KMS-11 (cell line): ENCODE results near the gene KCNH3.

Source experiments
- H2AFZ ChIP-seq: fragments of 200-600 bp; sonication (generic); 2 replicates; pipeline ENCODE4 v1.6.1; 2016; ENCODE audit warnings: antibody characterized with exemption, mixed run types, low read depth
- H3K27ac ChIP-seq: fragments of 200-600 bp; sonication (generic); 2 replicates; pipeline ENCODE4 v1.6.1; 2016; ENCODE audit warnings: mild to moderate bottlenecking, mixed run types
- H3K27me3 ChIP-seq: fragments of 200-600 bp; sonication (generic); 2 replicates; pipeline ENCODE4 v1.6.1; 2017; ENCODE audit warnings: mild to moderate bottlenecking, low read depth, mixed run types, moderate library complexity; ENCODE audit not compliant: insufficient read depth
- H3K36me3 ChIP-seq: fragments of 200-600 bp; sonication (generic); 2 replicates; pipeline ENCODE4 v1.6.1; 2017; ENCODE audit warnings: mild to moderate bottlenecking, mixed run types; ENCODE audit not compliant: insufficient read depth
- H3K4me1 ChIP-seq: fragments of 200-600 bp; sonication (generic); 2 replicates; pipeline ENCODE4 v1.6.1; 2016; ENCODE audit warnings: mild to moderate bottlenecking, low read depth, mixed run types; ENCODE audit not compliant: poor library complexity, severe bottlenecking
- H3K4me2 ChIP-seq: fragments of 200-600 bp; sonication (generic); 2 replicates; pipeline ENCODE4 v1.7.0; 2016; ENCODE audit warnings: mild to moderate bottlenecking, mixed run types
- H3K4me3 ChIP-seq: fragments of 200-600 bp; sonication (generic); IDR thresholded peaks from 2 replicates; pipeline ENCODE4 v1.6.1; 2017; ENCODE audit warnings: low read depth, low read length, mixed read lengths; ENCODE audit not compliant: insufficient read depth
- H3K79me2 ChIP-seq: fragments of 200-600 bp; sonication (generic); 2 replicates; pipeline ENCODE4 v1.6.1; 2016; ENCODE audit warnings: low read depth, mixed run types; ENCODE audit not compliant: insufficient read depth
- H3K9ac ChIP-seq: fragments of 200-600 bp; sonication (generic); 2 replicates; pipeline ENCODE4 v1.6.1; 2016; ENCODE audit warnings: mild to moderate bottlenecking, mixed run types
- H4K20me1 ChIP-seq: fragments of 200-600 bp; sonication (generic); 2 replicates; pipeline ENCODE4 v1.6.1; 2016; ENCODE audit warnings: mild to moderate bottlenecking, mixed run types; ENCODE audit not compliant: insufficient read depth
- TF ChIP-seq, protein P1 (sequence below): fragments of 200-600 bp; sonication (generic); conservative IDR thresholded peaks from 2 replicates; pipeline ENCODE4 v1.6.1; 2017; ENCODE audit warnings: low read depth, mild to moderate bottlenecking, antibody characterized with exemption, low read length, moderate library complexity, mixed read lengths

Gene KCNH3

DNA sequence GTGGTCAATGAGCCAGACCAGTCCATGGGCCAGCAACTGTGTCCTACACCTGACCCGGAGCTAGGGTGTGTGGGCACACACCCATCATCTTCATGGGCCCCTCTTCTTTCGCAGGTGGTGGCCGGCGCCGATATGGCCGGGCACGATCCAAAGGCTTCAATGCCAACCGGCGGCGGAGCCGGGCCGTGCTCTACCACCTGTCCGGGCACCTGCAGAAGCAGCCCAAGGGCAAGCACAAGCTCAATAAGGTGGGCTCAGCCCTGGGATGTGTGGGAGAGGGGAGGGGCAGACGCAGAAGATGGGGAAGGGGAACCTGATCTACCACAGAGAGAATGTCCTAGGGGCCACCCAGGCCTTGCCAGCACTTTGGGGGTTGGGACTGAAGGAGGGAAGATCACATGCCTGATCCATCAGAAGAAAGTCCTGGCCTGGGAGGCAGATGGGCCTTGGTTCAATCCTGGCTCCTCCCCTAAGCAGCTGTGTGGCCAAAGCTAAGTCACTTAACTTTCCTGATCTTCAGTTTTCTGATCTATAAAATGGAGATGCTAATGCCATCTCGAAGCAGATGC lies 3.8 kb downstream of the KCNH3 start:
- H3K36me3 ChIP-seq, result no peaks in the 10 kb centered on the region
- H4K20me1 ChIP-seq, result no peaks in the 10 kb centered on the region
- no peaks in the 10 kb centered on the region for H3K79me2 ChIP-seq
- no peak overlapping the region for H3K4me3 ChIP-seq
- no peak overlapping the region for H3K9ac ChIP-seq
- peaks cover 17% of the 10 kb centered on the region for H3K27me3 ChIP-seq
- no peak overlapping the region for H3K4me2 ChIP-seq
- H3K4me1 ChIP-seq, result peaks cover 10% of the 10 kb centered on the region
- TF ChIP-seq, protein P1, sequence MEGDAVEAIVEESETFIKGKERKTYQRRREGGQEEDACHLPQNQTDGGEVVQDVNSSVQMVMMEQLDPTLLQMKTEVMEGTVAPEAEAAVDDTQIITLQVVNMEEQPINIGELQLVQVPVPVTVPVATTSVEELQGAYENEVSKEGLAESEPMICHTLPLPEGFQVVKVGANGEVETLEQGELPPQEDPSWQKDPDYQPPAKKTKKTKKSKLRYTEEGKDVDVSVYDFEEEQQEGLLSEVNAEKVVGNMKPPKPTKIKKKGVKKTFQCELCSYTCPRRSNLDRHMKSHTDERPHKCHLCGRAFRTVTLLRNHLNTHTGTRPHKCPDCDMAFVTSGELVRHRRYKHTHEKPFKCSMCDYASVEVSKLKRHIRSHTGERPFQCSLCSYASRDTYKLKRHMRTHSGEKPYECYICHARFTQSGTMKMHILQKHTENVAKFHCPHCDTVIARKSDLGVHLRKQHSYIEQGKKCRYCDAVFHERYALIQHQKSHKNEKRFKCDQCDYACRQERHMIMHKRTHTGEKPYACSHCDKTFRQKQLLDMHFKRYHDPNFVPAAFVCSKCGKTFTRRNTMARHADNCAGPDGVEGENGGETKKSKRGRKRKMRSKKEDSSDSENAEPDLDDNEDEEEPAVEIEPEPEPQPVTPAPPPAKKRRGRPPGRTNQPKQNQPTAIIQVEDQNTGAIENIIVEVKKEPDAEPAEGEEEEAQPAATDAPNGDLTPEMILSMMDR, result no peak
- H2AFZ ChIP-seq, result no peak overlapping the region
- no peak overlapping the region for H3K27ac ChIP-seq

DNA sequence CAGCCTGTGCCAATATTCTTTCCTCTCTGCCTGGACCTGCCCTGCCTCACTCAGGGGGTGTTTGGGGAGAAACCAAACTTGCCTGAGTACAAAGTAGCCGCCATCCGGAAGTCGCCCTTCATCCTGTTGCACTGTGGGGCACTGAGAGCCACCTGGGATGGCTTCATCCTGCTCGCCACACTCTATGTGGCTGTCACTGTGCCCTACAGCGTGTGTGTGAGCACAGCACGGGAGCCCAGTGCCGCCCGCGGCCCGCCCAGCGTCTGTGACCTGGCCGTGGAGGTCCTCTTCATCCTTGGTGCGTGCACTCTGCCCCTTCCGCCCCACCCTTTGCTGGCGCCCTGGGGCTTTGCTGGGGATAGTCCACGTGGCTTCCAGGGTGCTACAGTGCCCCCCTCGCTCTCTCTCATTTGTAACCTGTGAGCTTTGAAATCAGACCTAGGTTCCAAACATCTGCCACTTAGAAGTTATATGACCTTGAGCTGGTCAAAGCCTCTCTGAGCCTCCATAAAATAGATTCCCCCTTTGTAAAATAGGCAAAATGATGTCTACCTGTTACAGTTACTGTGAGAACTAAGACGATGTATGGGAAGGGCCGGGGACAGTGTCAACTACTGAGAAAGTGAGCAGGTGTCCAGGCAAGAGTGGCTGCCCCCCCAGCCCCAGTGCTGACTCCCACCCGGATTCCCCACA lies 4.5 kb downstream of the KCNH3 start:
- Histone ChIP-seq H3K4me2 (no peak overlapping the region), H3K27me3 (peaks cover 11% of the 10 kb centered on the region; the same call in 1 of the 2 replicates), H3K4me3 (no peak overlapping the region), H4K20me1 (no peaks in the 10 kb centered on the region), H3K79me2 (no peaks in the 10 kb centered on the region), H3K9ac (no peak overlapping the region), H2AFZ (no peak overlapping the region), H3K4me1 (peaks cover 3% of the 10 kb centered on the region), H3K36me3 (no peaks in the 10 kb centered on the region), H3K27ac (no peak overlapping the region)
- TF ChIP-seq, protein P1, result no peak

DNA sequence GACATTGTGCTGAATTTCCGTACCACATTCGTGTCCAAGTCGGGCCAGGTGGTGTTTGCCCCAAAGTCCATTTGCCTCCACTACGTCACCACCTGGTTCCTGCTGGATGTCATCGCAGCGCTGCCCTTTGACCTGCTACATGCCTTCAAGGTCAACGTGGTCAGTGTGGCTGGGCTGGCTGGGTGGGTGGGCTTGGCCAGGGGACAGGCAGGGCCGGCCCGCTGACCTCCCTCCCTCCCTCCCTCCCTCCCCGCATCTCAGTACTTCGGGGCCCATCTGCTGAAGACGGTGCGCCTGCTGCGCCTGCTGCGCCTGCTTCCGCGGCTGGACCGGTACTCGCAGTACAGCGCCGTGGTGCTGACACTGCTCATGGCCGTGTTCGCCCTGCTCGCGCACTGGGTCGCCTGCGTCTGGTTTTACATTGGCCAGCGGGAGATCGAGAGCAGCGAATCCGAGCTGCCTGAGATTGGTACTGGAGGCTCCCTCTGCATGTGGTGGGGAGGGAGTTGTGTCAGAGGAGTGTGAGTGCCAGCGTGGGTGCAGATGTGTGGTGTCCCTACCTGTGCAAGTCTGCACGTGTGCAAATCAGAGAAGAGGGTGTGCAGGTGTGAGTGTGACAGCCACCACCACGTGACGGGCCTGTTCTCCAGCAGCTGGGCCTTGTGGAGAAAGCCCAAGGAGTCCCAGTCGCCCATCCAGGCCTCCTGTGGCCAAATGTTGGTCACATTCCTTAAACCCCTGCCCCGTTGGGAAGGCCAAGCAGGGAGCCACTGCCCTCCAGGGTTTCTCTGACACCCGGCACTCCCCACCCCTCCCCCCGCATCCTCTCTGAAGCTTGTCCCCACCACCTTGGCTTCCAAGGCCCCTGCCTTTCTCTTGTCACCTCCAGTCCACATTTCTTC lies 5.3 kb downstream of the KCNH3 start:
- Histone ChIP-seq H3K79me2 (no peaks in the 10 kb centered on the region), H4K20me1 (no peaks in the 10 kb centered on the region), H2AFZ (no peak overlapping the region), H3K9ac (no peak overlapping the region), H3K4me3 (no peak overlapping the region), H3K36me3 (no peaks in the 10 kb centered on the region), H3K4me2 (no peak overlapping the region), H3K4me1 (peaks cover 3% of the 10 kb centered on the region), H3K27me3 (peaks cover 11% of the 10 kb centered on the region; the same call in 1 of the 2 replicates), H3K27ac (no peak overlapping the region)
- TF ChIP-seq, protein P1, result no peak

DNA sequence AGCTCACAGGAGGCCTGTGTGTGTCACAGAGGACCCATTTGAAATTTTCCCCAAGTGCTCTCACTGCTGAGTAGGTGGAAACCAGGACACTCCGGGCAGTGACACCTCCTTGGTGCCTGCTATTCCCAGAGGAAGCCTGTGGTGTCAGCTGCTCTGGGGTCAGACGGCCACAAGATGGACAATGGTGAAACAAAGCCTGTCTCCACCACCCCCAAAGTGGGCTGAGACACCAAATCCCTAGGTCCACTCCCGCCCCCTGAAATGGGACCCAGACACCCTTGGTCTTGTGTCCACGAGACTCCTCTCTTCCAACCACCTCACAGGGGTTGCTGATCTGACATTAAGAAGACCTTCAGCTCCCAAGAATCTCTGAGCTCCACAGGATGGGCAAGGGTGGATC lies 7.0 kb downstream of the KCNH3 start:
- Histone ChIP-seq H3K4me1 (no peaks in the 10 kb centered on the region), H3K9ac (no peak overlapping the region), H3K79me2 (no peaks in the 10 kb centered on the region), H3K4me3 (no peak overlapping the region), H3K36me3 (no peaks in the 10 kb centered on the region), H3K27ac (no peak overlapping the region), H4K20me1 (no peaks in the 10 kb centered on the region), H3K4me2 (no peak overlapping the region), H2AFZ (no peak overlapping the region), H3K27me3 (peaks cover 6% of the 10 kb centered on the region; the same call in 1 of the 2 replicates)
- TF ChIP-seq, protein P1, result no peak
